AG08396 (cell line): ENCODE measurements around the gene MAPK8.
"Not testable (repeated sequence)": the region's sequence is repeated elsewhere in the genome, so short reads cannot be mapped to it uniquely, and the experiment has no call there.

Source experiments
- DNase-seq: peaks from one replicate; pipeline ENCODE4 v3.0.0; 2012; ENCODE audit warnings: low spot score, mixed read lengths

The MAPK8 gene

DNA sequence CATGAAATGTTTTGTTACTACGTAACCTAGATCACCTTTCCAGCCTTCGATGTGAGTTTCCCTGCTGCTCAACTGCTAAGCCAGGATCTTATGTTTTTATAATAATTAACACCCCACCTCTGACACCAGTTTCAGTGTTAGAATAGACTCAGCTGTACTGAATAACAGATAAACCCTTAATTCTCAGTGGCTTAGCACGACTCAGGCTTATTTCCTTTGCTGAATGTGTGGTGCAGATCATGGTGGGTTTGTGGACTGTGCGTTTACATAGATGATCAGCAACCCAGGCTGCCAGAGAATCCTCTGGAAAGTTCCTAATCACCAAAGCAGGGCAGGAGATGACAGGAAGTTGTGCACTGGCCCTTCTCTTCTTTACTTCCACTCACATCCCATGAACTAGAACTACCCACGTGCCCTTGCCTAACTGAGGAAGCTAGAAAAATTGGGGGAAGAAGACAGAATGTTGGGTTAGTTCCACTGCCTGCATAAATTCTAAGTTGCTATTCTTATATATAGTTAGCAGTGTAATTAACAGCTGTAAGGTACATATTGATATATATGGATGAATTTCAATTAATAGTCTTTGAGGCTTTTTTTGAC is 111.8 kb downstream of the MAPK8 start:
- no peak for DNase-seq

- no peak for DNase-seq
These were observed 113.2 kb downstream of the MAPK8 start for GRCh38 chr10:48419714-48420113.

DNA sequence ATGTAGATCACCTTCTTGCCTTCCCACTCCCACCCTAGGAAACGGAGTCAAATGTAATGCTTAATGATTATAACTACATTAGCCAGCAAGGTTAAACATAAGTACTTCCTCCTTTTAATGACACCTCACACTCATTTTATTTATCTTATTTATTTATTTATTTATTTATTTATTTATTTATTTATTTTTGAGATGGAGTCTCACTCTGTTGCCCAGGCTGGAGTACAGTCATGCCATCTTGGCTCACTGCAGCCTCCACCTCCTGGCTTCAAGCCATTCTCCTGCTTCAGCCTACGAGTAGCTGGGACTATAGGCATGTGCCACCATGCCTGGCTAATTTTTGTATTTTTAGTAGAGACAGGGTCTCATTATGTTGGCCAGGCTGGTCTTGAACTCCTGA is 115.4 kb downstream of the MAPK8 start:
- DNase-seq: not testable (repeated sequence)

GRCh38 chr10:48423884-48424283 is 117.4 kb downstream of the MAPK8 start:
- no peak for DNase-seq

DNA sequence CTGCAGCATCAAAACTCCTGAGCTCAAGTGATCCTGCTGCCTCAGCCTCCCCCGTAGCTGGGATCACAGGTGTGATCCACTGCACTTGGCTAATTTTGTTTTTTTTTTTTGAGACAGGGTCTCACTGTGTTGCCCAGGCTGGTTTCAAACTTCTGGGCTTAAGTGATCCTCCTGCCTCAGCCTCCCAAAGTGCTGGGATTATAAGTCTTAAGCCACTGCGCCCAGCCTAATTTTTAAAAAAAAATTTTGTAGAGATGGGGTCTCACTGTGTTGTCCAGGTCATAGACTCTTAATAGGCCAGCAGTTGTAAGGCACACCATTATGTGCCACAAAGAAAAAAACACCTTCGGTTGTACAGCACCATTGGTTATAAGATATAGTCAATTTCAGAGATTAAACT is 122.4 kb downstream of the MAPK8 start:
- DNase-seq: no peak

DNA sequence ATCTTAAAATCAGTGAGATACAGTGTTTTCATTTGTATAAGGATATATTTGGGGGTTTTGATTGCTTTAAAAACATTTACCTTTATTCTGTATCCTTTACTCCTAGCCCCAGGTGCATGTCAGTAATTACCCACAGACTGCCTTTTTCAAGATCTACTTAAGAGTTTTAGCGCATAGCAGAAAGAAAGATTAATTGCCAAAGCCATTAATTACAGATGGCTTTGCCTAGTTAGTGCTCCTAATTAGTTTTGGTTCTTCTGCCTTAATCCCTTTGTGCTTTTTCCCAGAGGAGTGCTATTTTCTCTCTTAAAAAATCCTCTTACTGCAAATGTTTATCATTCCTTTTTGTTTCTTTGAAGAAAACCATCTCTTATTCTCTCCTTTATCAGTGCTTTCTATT is 122.8 kb downstream of the MAPK8 start:
- no peak for DNase-seq

DNA sequence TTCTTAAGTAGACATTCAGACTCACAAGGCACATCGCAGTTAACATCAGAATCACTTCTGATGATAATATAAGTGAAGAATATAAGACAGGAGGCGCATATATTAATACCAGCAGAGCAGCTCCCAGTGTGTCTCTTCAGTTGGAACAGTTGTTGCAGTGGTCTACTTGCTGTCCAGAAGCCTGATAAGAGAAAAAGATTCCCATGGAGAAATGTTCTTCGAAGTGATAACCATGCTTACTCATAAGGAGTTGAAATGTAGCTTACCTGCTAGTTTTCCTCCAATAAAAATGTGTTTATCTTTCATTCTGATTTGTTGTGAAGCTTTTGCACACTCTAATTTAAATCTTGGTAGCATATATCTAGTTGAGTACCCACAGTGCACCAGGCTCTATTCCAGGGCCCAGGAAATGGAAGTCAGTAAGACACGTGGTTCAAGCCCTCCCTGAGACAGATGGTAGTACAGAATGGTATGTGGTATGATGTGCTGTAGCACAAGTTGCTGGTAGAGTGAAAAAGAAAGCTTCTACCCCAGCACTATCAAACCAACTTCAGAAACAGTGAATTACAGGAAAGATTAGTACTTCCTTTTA is 124.0 kb downstream of the MAPK8 start:
- DNase-seq: no peak

GRCh38 chr10:48431871-48432270 is 125.4 kb downstream of the MAPK8 start:
- DNase-seq: no peak

- DNase-seq: no peak
These were observed 131.1 kb downstream of the MAPK8 start for GRCh38 chr10:48437546-48437945.

DNA sequence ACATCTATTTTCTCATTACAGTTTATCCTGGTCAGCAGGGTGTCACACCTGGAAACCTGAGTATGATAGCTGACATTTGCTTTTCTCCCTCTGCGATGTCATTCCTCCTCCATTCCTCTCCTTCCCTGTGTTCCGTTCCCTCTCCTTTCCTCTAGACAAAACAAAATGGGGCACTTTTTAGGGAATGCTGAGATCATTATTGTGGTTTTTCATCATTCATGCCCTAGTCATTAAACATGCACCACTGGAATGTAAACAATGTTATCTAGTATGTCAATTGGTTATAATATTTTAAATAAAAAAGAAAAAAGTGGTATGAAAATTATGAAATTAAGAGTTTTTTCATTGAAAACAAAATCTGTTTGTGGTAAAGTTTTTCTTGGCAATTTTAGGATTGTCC is 132.6 kb downstream of the MAPK8 start:
- DNase-seq: peak; percentile 67

- DNase-seq: no peak
These were observed 133.1 kb downstream of the MAPK8 start for GRCh38 chr10:48439581-48440041.

GRCh38 chr10:48440771-48441170 is 134.3 kb downstream of the MAPK8 start:
- DNase-seq: no peak

DNA sequence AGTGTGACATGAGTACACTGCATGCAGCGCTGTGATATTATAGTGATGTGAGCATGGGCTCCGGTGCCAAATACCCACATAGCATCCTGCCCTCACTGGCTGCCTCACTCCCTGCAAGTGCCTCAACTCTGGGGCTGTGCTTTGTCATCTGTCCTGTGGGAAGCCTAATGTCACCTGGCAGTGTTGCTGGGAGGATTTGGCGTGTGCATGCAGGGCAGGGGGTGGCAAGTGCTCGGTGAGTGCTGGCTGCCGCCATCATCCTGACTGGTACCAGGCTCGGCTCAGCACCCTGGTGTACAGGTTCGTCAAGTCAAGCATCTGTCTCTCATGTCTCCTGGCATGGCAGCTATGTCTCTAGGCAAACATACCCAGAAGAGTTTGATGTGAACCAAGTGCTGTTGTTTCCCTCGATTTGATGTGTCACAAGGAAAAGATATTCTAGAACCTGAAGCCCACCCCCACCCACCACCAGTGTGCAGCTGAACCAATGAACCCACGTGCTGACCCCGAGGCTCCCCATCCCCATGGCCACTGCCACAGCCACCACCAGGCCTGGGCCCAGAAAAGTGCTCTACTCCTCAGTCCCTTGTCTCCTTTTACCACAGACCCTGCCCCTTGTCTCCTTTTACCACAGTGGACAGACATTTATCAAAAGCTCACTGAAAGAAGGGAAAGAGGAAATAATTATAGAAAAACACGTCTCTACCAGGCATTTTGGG is 135.8 kb downstream of the MAPK8 start:
- no peak for DNase-seq

- no peak for DNase-seq
These were observed 136.3 kb downstream of the MAPK8 start for GRCh38 chr10:48442809-48443177.

DNA sequence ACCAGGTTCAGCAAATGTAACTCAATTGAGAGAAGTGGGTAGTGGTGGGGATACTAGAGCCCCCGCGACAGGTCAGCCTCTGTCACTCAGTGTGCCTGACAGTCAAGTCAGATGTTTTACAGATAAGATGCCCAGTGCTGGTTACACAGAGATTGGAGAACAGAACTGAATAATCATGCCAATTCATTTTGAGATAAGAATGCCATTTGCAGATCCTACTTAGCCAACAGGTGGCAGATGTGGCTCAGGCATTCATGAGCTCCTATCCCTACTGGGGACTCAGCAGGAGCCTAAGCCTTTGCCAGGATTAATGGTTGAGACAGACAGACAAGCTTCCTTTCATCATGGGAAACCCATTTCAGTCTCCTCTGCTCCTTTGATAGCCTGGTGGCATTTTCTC is 137.8 kb downstream of the MAPK8 start:
- no peak for DNase-seq

DNA sequence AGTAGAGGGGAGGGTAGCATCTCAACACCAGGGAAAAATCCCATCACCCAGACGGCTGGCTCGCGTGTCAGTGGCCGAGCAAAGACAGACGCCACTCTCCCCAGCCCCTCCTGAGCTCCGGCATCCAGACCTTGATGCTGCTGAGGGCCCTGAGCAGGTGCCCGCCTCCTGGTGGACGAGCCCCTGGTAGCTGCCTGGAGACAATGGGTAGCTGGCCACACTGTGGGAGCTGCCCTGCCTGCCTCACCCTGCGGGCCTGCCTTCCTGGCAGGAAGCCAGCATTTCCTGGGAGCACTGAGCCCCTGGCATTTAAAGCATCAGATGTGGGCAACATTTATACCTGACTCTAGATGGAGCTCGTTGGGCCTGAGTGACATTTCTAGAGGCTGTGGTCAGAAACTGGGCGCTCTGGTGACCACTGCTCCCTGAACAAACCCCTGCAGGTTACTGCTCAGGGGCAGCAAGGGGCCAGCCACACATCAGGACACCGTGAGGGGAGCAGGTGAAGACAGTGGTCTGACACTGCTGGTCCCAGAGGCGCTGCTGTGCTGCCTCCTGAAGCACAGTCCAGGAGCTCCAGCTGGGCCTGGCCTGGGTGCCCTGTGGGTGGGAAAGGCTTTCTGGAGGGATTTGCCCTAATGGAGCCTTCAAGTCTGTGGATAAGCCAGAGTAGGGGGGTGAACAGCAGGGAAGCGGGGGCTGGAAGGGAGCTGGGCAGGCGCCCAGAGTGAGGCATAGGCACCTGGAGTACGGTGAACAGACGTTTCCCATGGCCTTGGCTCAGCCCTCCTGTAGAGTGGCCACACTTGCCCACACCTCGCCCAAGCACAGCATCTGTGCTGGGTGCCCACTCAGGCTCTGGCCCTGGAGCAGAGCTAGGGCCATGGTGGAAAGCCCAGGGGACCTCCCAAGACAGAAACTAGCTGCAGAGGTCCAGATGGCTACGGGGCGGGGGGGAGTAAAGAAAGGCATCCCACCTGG is 138.7 kb downstream of the MAPK8 start:
- no peak for DNase-seq

DNA sequence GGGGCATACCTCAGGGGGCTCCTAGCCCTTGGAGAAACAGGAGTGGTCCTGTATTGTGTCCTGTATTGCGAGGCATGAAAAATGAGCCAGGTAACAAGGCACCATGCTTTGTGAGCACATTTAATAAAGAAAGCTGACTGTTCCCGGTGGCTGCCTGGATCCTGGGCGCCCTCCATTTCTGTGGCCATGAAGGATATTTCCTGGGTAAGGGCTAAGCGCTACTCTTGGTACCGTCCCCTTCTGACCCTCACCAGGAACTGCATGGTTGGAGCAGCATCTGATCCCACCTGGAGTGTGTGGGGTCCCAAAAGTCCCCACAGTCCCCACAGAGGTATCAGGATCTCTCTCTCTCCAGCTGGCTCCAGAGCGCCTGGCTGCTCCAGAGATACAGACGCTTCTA is 139.5 kb downstream of the MAPK8 start:
- no peak for DNase-seq

DNA sequence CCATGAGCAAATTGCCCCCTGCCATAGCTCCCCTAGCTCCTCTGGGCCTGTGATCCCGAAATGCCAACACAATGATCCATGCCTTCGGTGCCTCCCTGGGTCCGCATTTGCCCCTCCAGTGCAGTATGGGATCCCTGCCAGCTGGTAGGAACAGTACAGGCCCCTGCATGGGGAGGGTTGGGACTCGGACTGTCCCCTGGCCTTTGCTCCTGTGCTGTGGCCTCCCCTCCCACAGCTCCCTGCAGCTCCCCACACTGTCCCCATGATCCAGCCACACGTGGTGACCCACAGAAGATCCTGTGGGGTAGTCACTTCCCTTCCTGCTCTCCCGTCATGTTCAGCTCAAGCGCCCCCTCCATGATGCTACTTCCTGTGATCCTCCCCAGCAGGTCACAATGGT is 140.3 kb downstream of the MAPK8 start:
- DNase-seq: no peak

DNA sequence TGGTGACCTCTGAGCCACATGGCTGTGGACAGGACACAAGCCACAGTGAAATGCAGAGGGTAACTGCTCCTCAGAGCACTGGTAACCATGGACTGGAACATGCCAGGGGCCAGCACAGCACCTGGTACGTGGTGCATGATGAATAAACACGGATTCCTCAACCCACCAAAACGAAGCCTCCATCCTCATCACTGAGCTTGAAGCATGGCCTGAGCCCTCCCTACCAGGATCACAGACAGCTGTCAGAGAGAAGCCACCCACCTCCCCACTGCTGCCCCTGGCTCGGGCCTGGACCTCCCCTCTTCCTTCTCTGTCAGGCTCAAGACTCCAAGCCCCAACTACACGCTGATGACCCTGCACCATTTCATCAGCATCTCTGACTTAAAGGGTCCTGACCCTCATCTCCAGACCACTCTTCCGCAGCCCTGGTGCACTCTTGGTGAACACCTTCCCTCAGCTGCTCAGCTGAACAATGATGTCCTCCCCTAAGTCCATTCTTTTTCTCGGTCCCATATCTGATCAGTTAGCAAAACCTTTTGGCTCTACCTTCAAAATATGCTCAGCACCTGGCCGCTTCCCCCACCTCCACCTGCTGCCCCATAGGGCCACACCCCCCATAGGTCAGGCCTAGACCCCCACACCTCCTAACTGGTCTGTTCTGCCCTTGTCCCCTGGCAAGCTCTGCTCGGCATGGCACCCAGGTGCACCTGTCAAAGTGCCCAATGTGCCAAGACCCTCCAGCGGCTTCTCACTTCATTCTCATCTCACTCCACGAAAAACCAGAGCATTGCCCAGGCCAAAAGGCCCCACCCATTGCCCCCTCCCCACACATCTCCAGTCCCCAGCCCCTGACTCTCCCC is 141.1 kb downstream of the MAPK8 start:
- no peak for DNase-seq

- DNase-seq: peak; percentile 88
These were observed 142.3 kb downstream of the MAPK8 start for GRCh38 chr10:48448796-48449195.

GRCh38 chr10:48449501-48450232 is 143.2 kb downstream of the MAPK8 start:
- no peak for DNase-seq
